ENCODE data around the gene ITGA3.
A peak's percentile ranks its signal among the peaks of the same experiment; 100 is the strongest.

DNA sequence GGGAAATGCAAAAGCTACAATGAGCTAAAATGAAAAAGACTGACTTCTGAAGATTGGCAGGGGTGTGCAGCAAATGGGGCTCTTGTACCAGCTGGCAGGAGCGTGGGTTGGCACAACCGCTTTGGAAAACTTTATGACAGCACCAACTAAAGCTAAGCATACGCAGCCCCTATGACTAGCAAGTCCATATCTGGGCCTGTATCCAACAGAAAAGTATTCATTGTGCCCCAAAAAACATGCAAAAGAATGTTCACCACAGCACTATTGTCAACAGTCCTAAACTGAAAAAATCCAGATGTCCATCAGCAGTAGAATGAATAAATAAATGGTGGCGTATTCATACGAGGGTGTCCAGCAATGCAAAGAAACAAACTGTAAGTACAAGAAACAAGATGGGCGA lies 22.6 kb upstream of the ITGA3 start:
- TF ChIP-seq, protein P1, sequence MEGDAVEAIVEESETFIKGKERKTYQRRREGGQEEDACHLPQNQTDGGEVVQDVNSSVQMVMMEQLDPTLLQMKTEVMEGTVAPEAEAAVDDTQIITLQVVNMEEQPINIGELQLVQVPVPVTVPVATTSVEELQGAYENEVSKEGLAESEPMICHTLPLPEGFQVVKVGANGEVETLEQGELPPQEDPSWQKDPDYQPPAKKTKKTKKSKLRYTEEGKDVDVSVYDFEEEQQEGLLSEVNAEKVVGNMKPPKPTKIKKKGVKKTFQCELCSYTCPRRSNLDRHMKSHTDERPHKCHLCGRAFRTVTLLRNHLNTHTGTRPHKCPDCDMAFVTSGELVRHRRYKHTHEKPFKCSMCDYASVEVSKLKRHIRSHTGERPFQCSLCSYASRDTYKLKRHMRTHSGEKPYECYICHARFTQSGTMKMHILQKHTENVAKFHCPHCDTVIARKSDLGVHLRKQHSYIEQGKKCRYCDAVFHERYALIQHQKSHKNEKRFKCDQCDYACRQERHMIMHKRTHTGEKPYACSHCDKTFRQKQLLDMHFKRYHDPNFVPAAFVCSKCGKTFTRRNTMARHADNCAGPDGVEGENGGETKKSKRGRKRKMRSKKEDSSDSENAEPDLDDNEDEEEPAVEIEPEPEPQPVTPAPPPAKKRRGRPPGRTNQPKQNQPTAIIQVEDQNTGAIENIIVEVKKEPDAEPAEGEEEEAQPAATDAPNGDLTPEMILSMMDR (IDR thresholded peaks at IDR 0.05): no peak
- TF ChIP-seq POLR2AphosphoS5 (IDR thresholded peaks at IDR 0.05): peak in 2 of 4 donors; percentile 40 to 61
- no peak for TF ChIP-seq EP300 (IDR thresholded peaks at IDR 0.05)
